OCI-LY7 (cell line): ENCODE results near the gene TMPRSS15. TPM values are rescaled to one million over a fixed set of nuclear protein-coding genes. Genes with fewer than 3 reads are reported as not detected.

Experiments
- Bru-seq: library from RNA; stranded (reverse); fragments of 400-500 nt; gene quantifications from one replicate; lab custom pipeline; 2021; lab: Mats Ljungman, UMichigan
- BruChase-seq, 2 experiments: library from RNA; stranded (reverse); fragments of 400-500 nt; gene quantifications; one replicate each; lab custom pipeline; 2021; lab: Mats Ljungman, UMichigan
- BruUV-seq: library from RNA; stranded (reverse); fragments of 400-500 nt; replicated peaks from 2 replicates; lab custom pipeline; 2021; lab: Mats Ljungman, UMichigan
- CTCF ChIA-PET: fragments of 300-600 bp; sonication (Branson Sonifier 250); formaldehyde crosslinking; loops from one replicate; lab custom pipeline; 2022; ENCODE audit warnings: antibody characterized with exemption; ENCODE audit not compliant: unreplicated experiment; lab: Charles Lee
- POLR2A ChIA-PET: fragments of 300-600 bp; sonication (Branson Sonifier 250); formaldehyde crosslinking; loops from one replicate; lab custom pipeline; 2022; ENCODE audit warnings: antibody characterized with exemption; lab: Charles Lee
- DNase-seq: peaks from one replicate; pipeline ENCODE4 v3.0.0-alpha.2; 2015; ENCODE audit warnings: low spot score
- H2AFZ ChIP-seq: fragments of 200-600 bp; sonication (generic), shearing (Covaris generic); 2 replicates; pipeline ENCODE4 v1.6.1; 2014; ENCODE audit warnings: mild to moderate bottlenecking, antibody characterized with exemption, low read length, moderate library complexity
- H3K27ac ChIP-seq: fragments of 200-600 bp; sonication (generic); 2 replicates; pipeline ENCODE4 v1.5.1; 2014; ENCODE audit warnings: mixed run types, low read depth, mild to moderate bottlenecking, moderate library complexity, low read length, inconsistent platforms; ENCODE audit not compliant: poor library complexity, severe bottlenecking
- H3K36me3 ChIP-seq: fragments of 200-600 bp; sonication (generic); 2 replicates; pipeline ENCODE4 v1.6.1; 2014; ENCODE audit warnings: mild to moderate bottlenecking, antibody characterized with exemption, low read length, moderate library complexity, mixed read lengths; ENCODE audit not compliant: insufficient read depth
- H3K4me1 ChIP-seq: fragments of 200-600 bp; sonication (generic); 2 replicates; pipeline ENCODE4 v1.5.1; 2014; ENCODE audit warnings: mild to moderate bottlenecking, low read length; ENCODE audit not compliant: insufficient read depth, poor library complexity, severe bottlenecking
- H3K4me2 ChIP-seq: fragments of 200-600 bp; sonication (generic); 2 replicates; pipeline ENCODE4 v1.6.1; 2014; ENCODE audit warnings: mild to moderate bottlenecking, low read length
- H3K4me3 ChIP-seq: fragments of 200-600 bp; sonication (generic); 2 replicates; pipeline ENCODE4 v1.5.1; 2014; ENCODE audit warnings: mild to moderate bottlenecking, low read depth, low read length; ENCODE audit not compliant: poor library complexity, severe bottlenecking
- H3K79me2 ChIP-seq: fragments of 200-600 bp; sonication (generic); 2 replicates; pipeline ENCODE4 v1.6.1; 2016; ENCODE audit warnings: low read depth, mild to moderate bottlenecking, low read length, moderate library complexity, mixed read lengths; ENCODE audit not compliant: insufficient read depth
- H3K9me2 ChIP-seq: fragments of 200-600 bp; sonication (generic); 2 replicates; pipeline ENCODE4 v1.6.1; 2016; ENCODE audit warnings: mild to moderate bottlenecking, low read length, mixed read lengths; ENCODE audit not compliant: insufficient read depth
- H3K9me3 ChIP-seq: fragments of 200-600 bp; sonication (generic); 2 replicates; pipeline ENCODE4 v1.6.1; 2014; ENCODE audit warnings: mild to moderate bottlenecking, mixed run types, low read length, mixed read lengths
- H4K20me1 ChIP-seq: fragments of 200-600 bp; sonication (generic); 2 replicates; pipeline ENCODE4 v1.6.1; 2014; ENCODE audit warnings: mild to moderate bottlenecking, antibody characterized with exemption, low read length, moderate library complexity, mixed read lengths; ENCODE audit not compliant: insufficient read depth
- CTCF ChIP-seq: fragments of 200-600 bp; sonication (generic); conservative IDR thresholded peaks from 2 replicates; pipeline ENCODE4 v1.5.1; 2014; ENCODE audit warnings: mild to moderate bottlenecking, antibody characterized with exemption, low read length, moderate library complexity, mixed read lengths
- EZH2phosphoT487 ChIP-seq: fragments of 200-600 bp; sonication (generic); IDR thresholded peaks from 2 replicates; pipeline ENCODE4 v1.6.1; 2018; ENCODE audit warnings: low read depth, borderline replicate concordance, mild to moderate bottlenecking, mixed run types, antibody characterized with exemption, low read length, moderate library complexity, mixed read lengths
- intact Hi-C: fragments of 100-400 bp; cut with micrococcal nuclease; formaldehyde crosslinking; loops from one replicate; pipeline ENCODE4 v1.10.0; 2022; ENCODE audit not compliant: unreplicated experiment
- long read RNA-seq: library from polyadenylated mRNA; stranded (forward); transcript quantifications from one replicate; pipeline ENCODE4 v2.0.0, GENCODE V29; 2022
- total RNA-seq, 2 experiments: library from RNA; depleted of rRNA in 1 of 2; stranded (reverse); fragments of >200 nt in 1 of 2; shearing (Covaris generic) in 1 of 2; gene quantifications; 2 replicates each; pipeline ENCODE4 v1.2.3, GENCODE V29; 2014 to 2022

TMPRSS15 gene
- 0.03 and 0.33 TPM in 2 replicates for total RNA-seq (2014; rRNA removed; shearing (Covaris generic))
- 0.13 and 0.48 TPM in 2 replicates for total RNA-seq (2022)
- percentile 19 among the genes with signal in this experiment for Bru-seq, nascent RNA
- percentile 17 among the genes with signal in this experiment for BruChase-seq, experiment 1, labeled RNA remaining after a 6-hour chase
- percentile 16 among the genes with signal in this experiment for BruChase-seq, experiment 2, labeled RNA remaining after a 2-hour chase
- long read RNA-seq, partial matches to known transcripts = 1 of 2 reads
- long read RNA-seq, other reads (novel, unspliced or antisense) = 1 of 2 reads

DNA sequence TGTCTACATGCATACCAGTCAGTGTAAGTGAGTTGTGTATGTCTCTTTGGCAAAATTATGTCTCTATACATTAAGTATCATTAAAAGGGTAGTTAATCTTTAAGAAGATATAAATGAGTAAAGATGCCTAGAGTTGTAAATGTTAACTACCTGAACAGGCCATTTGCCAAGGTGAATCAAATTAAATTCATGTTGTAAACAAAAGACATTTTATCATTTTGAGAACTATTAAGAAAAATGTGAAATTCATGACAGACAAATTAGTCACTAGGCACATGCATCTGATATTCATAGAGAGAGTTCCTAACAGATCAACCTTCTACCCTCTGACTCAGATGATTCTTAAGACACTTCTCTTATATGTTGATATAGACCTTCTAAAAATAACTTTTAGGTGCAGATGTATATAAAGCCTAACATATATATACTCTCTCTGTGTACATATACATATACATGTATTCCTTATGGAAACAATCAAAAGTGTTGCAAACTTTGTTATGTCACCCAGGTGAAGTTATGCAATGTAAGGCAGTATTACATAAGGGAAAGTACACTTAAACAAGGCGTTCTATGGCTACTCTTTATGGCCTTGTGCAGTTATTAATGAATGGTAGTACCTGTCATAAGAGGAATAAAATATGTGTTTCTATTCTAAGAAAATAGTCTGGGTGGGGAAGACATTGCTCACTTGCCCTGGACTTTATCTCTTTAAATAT, at the start of gene TMPRSS15:
TMPRSS15 (minus strand) TSS at position 51 of the 716 bp plus-strand sequence. CDS start 163 bp downstream, outside the sequence.
- ChIA-PET CTCF (no interaction called here), POLR2A (interaction anchor here (1.7 kb wide), 1 partner anchor 8 kb away, joined by 8 read pairs; no protein-coding TSS in a partner anchor)
- BruUV-seq = no TSS peak
- Histone ChIP-seq H3K4me1 (peaks cover 20% of the 10 kb centered on the region), H4K20me1 (no peaks in the 10 kb centered on the region), H3K4me2 (0 out of 2 replicates have a peak within 1 kb of the TSS, but pooled peaks have one; percentile 3), H3K79me2 (no peaks in the 10 kb centered on the region), H3K27ac (no peak within 1 kb of the TSS), H3K9me2 (no peaks in the 10 kb centered on the region), H3K36me3 (peaks cover 6% of the 10 kb centered on the region; the same call in 1 of the 2 replicates), H3K4me3 (no peak within 1 kb of the TSS), H2AFZ (peak within 1 kb of the TSS; percentile 57; the same call in 1 of the 2 replicates), H3K9me3 (peaks cover 20% of the 10 kb centered on the region; the same call in 1 of the 2 replicates)
- no peak for TF ChIP-seq EZH2phosphoT487
- TF ChIP-seq CTCF = no peak
- DNase-seq = no peak
- intact Hi-C loops = no loop called here

DNA sequence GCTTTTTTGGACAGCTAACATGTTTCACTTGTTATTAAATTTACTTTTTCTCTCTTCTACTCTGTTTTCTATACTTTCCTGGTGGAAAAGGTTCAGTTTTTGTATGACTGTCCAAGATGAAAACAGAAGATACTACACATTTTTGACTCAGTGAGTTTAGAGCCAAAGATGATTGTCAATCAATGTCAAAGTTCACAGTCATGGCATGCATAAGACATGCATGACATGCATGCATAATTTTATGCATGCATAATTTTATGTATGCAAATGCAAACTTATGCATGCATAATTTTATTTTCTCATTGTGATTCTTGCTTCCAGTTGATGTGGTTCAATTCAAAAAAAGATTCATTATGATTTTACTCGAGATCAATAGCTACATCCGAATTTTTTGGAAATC, 48.1 kb upstream of the TMPRSS15 start:
- Histone ChIP-seq H3K79me2 (no peaks in the 10 kb centered on the region), H3K4me1 (peaks cover 29% of the 10 kb centered on the region), H3K27ac (no peak overlapping the region), H4K20me1 (no peaks in the 10 kb centered on the region), H2AFZ (peak overlapping the region; percentile 88; the same call in 1 of the 2 replicates), H3K4me2 (no peak overlapping the region), H3K36me3 (peaks cover 21% of the 10 kb centered on the region; the same call in 1 of the 2 replicates), H3K9me3 (peaks cover 73% of the 10 kb centered on the region), H3K4me3 (no peak overlapping the region), H3K9me2 (no peaks in the 10 kb centered on the region)
- CTCF ChIA-PET = interaction anchor here (1.1 kb wide), 1 partner anchor 17 kb away, joined by 5 read pairs; no protein-coding TSS in a partner anchor
- no TSS peak for BruUV-seq
- no peak for TF ChIP-seq EZH2phosphoT487
- TF ChIP-seq CTCF = no peak
- POLR2A ChIA-PET = interaction anchor here (1.2 to 1.9 kb wide), 6 partner anchors 8 to 72 kb away, joined by 3 to 5 read pairs (median 4); no protein-coding TSS in a partner anchor
- DNase-seq = no peak
- intact Hi-C loops = no loop called here
